Glomerular endothelial cell (primary cell): Measurements from ENCODE around the gene RDH16. TPM values are rescaled to one million over a fixed set of nuclear protein-coding genes. Genes with fewer than 3 reads are reported as not detected.
"Not testable (repeated sequence)": the region's sequence is repeated elsewhere in the genome, so short reads cannot be mapped to it uniquely, and the experiment has no call there.

Source experiments
- DNase-seq: peaks from one replicate; pipeline ENCODE4 v3.0.0-alpha.2; 2011; ENCODE audit warnings: low read depth, low spot score; ENCODE audit errors: extremely low read depth
- total RNA-seq: library from RNA; depleted of rRNA; stranded (reverse); fragments of >200 nt; gene quantifications from 2 replicates; pipeline ENCODE4 v1.2.3, GENCODE V29; 2015

RDH16 gene
- total RNA-seq, 1 donor from 2014 or later = not detected

DNA sequence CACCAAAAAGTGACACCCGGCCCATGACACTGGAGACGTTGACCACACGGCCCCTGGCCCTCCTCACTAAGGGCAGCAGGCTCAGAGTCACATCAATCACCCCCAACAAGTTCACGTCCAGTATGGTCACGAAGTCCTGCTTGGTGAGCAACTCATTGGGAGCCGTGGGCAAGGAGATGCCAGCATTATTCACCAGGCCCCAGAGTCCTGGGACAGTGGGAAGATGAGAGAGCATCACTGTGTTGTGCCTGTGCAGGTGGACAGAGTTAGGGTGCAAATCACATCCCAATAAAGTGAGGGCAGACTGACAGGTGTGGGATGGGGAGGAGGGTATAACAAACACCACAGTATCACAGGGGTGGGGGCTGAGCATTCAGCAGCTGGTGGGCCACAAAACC, 2.5 kb downstream of the RDH16 start:
- DNase-seq = no peak

DNA sequence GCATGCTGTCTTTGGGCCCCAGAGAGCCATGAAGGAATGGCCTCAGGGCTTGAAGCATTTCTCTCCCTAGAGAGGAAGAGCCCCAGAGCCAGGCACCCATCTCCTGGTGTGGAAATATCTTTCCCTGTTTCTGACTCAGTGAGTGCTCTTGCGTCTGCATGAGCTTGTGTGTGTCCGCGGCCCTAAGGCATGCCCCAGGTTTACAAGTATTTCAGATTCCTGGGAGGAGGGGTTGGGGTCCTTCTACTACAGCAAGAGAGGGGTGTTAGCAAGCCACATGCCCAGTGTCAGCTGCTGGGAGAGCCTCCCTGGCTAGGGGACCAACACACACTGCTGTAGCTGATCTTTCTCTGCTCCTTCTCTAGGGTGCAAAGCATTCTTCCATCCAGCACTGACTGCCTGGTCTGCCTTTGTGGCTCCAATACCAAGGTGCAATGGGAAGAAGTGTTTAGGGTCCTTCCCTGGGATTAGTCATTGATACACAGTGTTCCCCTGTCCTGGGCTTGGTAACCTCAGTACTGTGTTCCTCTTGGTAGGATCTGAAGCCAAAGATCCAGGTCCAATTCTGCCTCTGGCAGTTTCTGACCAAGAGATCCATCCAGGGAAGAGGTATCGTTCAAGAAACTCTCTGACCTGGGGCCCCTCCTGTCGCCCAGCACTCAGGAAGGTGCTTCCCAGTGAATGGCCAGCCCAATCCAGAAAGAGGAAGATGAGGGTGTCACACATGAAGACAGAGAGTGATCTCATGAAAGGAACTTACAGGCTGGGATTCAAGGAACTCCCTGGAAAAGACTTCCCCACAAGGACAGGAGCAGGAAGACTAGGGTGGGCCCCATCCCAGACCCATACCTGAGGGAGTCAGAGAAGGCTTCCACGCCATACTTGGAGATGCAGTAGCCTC, 3.1 kb downstream of the RDH16 start:
- DNase-seq = no peak

DNA sequence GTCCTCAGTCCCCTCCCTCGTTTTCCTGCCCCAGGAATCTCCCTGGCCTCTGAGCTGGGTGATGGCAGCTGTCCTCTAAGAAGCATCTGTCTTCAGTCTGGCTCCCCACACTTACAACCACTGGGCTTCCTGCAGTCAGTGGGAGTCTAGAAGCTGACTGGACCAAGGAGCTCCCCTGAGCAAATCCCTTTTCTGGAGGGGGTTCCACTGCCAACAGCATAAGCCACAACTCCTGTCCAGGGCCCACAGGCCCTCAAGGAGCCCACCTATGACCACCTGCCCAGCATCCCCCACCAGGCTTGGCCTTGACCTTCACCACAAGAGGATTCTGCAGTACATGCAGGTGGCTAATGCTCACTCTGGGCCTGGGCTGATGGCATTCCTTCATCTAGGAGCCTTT, 4.1 kb downstream of the RDH16 start:
- no peak for DNase-seq

DNA sequence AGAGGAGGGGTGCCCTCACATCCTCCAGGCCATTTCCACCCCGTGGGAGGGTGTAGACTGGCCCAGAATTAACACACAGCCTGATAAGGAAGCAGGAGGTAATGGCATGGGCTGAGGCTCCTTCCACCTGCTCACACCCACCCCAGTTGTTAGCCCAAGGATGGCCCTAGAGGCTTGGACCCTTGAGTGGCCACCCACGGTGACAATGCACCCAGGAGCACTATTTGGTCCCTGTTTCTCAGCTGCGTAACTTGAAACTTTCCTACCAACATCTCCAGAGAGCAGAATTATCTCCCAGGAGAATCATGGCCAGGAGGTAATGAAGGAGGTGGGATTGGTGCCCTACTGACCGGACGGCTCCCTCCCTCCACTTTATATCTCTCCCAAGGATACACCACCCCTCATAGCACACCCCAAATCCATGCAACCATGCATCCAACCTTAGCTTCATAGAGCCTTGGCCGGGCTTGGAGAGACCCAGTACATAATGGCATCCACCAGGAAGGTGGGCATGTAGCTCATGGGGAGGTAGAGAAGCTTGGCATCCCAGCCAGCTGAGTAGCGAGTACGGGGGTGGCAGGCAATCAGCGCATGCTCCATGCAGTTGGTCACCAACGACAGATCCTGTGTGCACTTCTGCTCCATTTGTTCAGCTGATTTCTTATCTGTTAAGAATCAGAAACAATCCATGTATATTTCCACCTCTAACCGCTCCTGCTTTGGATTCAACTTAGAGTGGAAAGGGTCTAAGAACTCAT, 5.6 kb downstream of the RDH16 start:
- no peak for DNase-seq

DNA sequence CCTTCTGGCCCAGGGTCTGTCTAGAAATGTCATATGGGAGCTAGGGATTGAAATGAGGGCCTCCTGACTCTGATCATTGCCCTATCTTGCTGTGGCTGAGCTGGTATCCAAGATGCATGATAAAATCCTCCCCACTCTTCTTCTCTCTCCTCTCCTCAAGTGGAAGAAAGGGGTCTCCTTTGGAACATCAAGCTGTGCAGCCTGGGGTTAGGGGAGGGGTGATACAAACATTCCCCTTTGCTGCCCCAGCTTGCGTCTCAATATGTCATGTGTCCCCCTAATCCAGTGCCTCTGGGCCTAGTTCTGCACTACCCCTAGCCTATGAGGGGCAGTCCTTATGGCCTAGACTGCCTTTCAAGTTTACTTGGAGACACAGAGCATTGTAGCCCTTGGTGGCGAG, 8.5 kb downstream of the RDH16 start:
- no peak for DNase-seq

DNA sequence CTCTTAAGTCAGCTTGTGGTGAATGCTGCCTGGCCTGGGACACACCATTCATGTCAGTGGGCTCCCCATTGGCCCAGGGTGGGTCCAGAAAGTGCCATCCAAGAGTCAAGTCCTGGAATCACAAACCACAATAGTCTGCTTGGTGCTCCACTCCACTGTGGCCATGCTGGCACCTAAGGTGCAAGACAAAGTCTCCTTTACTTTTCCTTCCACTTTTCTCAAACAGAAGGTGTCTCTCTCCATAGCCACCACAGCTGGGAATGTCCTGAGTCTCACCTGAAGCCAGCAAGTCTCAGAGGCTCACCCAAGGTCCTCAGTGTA, 9.0 kb downstream of the RDH16 start:
- no peak for DNase-seq

DNA sequence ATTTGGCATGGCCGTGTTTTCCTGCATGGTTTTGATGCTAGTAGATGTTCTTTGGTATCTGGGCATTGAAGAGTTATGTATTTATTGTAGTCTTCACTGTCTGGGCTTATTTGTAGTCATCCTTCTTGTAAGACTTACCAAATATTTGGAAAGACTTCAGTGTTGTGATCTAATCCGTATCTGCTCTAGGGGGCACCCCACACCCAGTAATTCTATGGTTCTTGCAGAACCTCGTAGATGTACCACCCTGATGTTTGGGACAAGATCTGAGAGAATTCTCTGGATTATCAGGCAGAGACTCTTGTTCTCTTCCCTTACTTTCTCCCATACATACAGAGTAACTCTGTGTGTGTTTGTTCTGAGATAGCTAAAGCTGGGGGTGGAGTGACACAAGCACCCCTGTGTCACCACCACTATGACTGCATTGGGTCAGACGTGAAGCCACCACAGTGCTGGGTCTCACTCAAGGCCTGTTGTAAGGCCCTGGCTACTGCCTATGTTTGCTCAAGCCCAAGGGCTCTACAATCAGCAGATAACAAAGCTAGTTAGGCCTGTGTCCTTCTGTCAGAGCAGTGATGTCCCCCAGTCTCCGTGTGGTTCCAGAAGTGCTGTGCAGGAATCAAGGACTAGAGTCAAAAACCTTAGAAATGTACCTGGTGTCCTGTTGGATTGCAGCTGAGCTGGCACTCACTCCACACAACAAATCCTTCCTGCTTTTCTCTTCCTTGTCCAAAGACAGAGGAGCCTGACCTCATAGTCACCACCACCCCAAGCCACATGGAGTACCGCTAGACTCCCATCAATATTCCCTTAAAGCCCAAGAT, 9.6 kb downstream of the RDH16 start:
- DNase-seq = no peak

DNA sequence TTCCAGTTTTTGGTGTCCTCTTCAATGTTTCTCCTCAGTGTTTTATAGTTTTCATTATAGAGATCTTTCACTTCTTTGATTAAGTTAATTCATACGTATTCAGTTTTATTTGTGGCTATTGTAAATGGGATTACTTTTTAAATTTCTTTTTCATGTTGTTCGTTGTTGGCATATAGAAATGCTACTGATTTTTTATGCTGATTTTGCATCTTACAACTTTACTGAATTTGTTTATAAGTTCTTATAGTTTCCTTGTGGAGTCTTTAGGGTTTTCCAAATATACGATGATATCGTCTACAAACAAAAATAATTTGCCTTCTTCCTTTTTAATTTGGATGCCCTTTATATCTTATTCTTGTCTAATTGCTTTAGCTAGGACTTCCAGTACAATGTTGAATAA, 13.5 kb downstream of the RDH16 start:
- DNase-seq = no peak

DNA sequence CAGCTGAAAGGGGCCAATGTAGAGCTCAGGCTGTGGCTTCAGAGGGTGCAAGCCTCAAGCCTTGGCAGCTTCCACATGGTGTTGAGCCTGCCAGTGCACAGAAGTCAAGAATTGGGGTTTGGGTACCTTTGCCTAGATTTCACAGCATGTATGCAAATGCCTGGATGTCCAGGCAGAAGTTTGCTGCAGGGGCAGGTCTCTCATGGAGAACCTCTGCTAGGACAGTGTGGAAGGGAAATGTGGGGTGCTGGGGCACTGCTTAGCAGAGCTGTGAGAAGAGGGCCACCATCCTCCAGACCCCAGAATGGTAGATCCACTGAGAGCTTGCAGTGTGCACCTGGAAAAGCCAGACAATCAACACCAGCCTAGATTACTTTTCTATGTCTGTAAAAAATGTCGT, 14.0 kb downstream of the RDH16 start:
- not testable (repeated sequence) for DNase-seq

DNA sequence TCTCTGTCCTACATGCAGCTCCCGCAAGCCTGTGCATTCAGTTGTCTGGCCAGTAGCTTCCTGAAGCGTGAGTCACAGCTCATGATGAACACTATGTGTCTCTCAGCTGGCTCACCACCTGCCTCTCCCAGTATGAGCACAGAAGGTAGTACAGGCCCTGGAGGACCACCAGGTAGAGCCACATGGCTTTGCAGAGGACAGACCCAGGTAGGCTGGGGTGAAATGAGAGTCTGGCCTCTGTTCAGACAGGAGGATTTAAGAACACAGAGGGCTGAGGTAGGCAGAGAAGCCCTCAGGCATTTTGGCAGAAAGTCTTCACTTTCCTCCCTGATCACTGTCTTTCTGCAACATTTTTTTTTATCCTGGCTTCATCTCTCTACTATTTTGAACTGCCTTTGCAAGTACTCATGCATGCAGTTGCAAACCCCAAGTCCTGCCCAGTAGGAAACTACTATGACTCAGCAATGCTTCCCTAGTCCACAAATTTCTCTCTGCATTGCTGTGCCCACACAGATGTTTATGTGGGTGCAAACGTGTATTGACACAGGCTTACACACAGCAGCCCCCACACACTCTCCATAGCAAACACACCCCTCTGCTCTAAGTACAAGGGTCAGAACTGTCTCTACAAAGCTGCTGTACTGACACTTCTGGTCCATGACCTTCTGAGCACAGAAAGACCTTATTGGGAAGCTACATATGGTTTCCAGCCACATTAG, 15.9 kb downstream of the RDH16 start:
- DNase-seq = no peak

DNA sequence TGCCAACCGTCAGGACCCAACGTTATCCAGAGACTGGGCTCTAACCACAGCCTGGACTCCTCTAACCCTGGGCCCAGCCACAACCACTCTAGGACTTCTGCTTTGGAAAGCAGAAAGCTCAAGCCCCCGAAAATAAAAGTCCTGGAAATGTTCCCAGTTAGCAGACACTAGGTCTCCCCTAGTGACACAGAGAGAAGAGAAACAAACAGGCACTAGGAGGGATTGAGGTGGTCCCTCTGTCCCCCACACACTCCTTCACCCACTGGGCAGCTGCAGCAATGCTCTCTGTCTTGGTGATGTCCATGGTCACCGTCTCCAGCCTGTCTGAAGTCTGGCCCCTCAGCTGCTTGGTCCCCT, 16.5 kb downstream of the RDH16 start:
- not testable (repeated sequence) for DNase-seq

DNA sequence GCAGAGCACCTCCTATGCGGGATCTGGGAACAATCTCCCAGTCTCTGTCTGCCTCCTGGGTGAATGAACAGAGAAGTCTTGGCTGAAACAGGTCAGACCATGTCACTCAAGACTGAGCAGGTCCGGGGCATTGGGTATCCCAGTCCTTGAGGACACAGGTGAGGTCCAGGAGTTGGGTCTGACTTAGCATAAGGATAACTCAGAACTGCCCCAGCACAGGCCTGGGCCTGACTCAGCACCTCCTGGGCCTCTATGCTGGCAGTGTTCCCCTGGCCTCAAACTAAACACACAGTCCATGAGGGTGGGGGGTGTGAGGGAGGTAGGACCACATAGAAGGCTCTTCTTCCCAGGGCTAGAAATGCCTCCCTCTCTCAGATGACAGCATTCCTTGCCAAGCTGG, 21.7 kb downstream of the RDH16 start:
- no peak for DNase-seq

DNA sequence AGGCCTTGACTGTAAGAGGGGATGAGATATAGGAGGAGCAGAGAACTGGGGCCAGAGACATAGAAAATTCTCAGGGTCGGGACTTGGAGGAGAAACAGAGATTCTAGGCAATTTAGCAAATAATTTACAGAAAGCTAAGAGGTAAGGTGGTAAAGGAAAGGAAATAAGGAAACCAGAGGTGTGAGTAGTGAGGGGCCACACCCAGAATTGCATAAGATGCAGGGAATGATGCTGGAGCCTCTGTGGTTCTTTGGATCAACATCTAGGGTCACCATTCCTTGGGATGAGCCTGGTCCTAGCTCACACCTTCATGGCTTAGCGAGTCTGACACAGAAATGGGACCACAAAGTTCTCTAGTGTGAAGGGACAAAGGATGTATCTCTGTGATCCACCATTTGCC, 22.3 kb downstream of the RDH16 start:
- no peak for DNase-seq

DNA sequence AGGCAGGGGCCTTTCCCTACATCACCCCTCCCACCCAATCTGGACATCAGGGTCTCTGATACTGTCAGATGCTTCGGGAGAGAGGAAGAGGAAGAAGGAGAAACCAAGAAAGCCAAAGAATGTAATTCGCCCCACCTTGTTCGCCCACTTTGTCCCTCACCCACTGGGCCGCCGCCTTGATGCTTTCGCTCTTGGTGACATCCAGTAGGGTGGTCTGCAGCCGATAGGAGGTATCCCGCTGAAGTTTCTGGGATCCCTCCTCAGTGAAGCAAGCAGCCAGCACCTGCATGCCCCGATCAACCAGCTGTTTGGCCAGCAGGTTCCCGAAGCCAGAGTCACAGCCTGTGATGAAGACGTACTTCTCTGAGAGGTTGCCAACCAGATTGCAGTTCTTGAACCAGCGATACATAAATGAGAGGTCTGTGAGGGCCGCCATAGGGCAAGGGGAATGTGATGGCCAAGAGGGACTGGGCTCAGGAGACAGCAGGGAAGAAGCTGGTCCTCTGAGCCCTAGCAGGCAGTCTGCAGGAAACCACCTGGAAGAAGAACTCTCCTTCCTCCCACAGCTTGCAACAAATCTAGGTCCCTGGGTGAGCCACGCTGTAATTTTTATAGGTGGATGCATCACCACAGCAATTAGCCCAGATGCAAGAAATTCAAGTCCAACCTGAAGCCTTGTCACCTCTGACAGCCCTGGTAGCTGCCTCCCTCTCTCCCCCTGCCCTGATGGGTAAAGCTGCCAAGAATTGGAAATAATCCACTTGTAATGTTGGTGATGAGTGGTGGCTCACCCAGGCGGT, 23.4 kb downstream of the RDH16 start, which contains the start of gene SDR9C7:
SDR9C7 (minus strand) TSS at position 583 of the 800 bp plus-strand sequence; CDS start at position 436, 147 bp downstream.
- no peak for DNase-seq

DNA sequence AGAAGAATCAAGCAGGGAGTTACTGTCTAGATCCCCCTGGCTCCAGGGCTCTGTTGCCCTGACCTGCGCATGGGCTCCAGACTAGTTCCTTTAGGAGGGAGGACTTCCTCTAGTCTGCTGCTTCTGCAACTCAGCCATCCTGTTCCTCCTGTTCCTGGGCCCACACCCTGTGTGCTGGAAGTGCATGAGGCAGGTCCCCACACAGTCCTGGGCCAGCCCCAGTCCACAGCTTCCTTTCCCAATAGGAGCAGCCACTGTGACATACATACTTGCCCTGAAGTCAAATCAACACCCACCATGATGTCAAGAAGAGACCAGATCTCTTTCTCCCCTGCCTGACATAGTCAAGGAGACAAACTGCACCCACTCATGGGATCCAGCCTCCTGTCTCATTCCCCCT, 24.5 kb downstream of the RDH16 start:
- DNase-seq = no peak

DNA sequence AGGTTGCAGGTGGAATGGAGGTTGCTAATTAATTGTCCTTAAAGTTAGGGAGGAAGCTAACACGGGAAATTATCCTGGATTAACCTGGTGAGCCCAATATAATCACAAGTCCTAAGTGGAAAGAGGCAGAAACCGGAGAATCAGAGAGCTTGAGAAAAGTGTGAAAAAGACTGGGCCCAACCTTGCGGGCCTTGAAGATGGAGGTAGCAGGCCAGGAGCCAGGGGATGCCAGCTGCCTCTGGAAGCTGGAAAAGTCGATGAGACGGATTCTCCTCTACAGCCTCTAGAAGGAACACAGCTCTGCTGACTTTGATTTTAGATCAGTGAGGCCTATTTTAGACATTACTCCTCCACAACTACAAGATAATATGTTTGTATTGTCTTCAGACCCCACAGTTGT, 25.3 kb downstream of the RDH16 start:
- DNase-seq = no peak

DNA sequence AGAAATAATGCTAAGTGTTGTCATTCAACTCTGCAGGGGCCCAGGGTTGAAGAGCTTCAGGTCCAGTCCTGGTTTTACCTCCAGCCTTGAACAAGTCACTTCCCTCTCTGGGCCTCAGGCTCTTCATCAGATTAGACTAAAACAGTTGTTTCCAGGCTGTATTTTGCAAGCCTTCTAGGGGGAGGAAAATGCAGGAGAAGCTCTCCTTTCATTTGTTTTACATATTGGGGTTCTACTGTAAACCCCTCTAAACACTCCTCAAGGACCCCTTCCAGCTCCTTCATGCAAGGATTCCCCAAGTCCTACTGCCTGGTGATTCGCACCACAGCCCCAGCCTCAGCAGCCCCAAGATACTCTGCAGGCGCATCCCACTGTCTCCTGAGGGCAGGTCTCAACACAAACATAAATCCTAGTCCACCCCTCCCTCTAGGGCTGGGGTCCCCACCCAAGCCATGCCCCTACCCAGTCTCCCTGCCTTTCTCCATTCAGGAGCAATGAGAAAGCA, 25.9 kb downstream of the RDH16 start:
- DNase-seq = no peak

DNA sequence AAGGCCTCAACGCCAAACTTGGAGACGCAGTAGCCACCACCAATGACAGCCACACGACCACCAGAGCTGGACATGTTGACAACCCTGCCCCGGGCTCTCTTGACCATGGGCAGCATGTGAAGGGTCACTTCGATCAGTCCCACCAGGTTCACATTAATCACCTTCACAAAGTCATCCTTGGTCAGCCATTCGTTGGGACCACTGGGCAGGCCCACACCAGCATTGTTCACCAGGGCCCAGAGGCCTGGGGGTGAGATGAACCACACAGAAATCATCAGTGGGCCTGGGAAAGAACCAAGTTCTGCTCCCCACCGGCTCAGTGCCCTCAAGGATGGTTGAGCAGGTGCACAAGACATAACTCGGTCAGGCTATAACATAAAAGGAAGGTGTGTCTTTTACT, 27.2 kb downstream of the RDH16 start:
- no peak for DNase-seq

DNA sequence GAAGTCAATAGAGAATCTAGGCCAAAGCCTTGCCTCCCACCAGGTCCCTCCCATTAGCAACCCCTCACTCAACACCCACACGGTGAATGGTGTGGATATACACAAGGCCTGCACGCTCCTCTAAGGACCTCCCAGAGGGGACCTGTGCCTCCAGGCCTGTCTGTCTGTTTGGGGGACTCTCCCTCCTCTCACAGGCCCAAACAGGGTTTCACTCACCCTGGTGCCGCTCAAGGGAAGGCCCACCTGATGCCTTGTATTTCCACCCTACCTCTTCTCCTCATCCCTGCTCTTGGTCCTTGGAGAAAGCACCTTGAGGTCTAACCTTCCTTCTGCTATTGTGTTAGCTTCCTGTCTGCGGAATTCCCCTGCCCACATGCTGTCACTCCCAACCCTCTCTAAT, 27.6 kb downstream of the RDH16 start:
- no peak for DNase-seq

DNA sequence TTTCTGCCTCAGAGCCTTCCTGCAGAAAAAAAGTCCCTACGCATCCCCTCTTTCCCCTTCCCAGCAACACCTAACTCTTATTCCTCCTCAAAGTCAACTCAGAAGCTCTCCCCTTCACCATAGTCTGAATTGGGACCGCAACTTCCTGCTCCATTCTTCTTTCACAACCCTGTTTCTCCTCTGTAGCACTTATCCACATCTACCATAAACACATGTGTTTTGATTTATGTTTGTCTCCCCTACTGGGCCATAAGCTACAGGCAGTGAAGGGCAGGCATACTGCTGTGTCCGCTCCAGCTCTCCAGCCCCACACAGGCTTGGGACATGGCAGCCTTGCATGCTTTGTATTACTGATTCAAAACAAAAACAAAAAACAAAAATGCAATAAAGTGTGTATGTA, 29.1 kb downstream of the RDH16 start:
- no peak for DNase-seq
